ENCODE measurements around the gene CCDC146.

- TF ChIP-seq CTCF (IDR thresholded peaks at IDR 0.05) (no peak), POLR2A (IDR thresholded peaks at IDR 0.05) (no peak)
Observed at GRCh38 chr7:77320714-77321113, 198.3 kb downstream of the CCDC146 start.
